Stimulated activated CD4-positive, alpha-beta T cell treated with anti-CD3 and anti-CD28 coated beads, Interleukin-12 subunit alpha, Interleukin-12 subunit beta, amount 100 ng/mL, for 24 hours (primary cell): ENCODE data around the gene TBCK.

ENCODE experiments used
- DNase-seq, 2 experiments: peaks; one replicate each; pipeline ENCODE4 v3.0.0-alpha.2; 2020; ENCODE audit warnings: low read depth in 2 of 2

The TBCK gene

DNA sequence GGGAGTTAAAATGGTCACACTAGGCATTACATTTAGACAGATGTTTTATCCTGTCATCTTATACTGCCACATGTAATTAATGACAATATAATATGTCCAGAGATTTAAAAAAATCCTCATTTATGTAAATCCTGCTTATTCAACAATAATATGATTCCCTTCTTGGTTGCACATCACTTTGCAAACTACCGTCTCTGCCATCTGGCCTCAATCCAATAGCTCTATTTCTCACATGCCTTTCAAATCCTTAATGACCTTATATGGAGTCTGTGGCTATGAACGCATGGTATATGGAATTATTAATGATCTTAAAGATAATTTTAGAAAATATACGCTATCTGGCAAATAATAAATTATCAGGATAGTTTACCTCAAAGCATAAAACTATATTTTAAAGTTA is 276.2 kb downstream of the TBCK start:
- no peak for DNase-seq

DNA sequence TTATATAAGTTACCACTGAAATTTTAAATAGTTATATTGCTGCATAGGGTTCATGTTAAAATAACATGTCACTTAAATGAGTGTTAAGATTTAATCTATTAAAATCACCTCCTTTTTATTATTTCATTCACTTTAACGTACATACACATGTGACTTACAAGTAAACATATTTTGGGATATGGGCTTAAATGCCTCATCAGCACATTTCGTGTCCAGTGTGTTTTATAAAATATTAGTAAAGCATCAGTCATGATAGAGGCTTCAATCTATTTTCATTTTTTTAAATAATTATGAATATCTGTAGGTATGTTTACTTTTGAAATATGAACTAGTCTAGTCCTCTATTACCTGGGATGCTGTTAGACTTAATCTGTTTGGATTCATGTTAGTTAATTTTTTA is 277.1 kb downstream of the TBCK start:
- no peak for DNase-seq

DNA sequence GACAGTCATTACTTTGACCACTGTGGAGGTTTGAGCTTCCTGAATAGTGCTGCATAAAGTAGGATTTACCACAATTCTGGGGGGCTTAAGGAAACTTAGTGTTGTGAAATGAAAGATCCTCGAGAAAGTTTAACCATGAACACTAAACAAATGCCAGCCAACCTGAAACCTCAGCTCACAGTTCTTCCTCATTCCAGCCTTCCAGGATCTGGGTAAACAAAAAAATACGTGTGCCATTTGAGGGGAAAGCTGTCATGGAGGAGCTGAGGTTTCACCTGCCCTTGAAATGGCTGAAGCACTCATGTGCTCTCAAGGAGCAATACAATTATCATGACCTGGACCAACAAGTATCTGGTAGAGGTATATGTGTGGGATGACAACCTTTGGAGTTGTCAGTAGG is 278.0 kb downstream of the TBCK start:
- no peak for DNase-seq

DNA sequence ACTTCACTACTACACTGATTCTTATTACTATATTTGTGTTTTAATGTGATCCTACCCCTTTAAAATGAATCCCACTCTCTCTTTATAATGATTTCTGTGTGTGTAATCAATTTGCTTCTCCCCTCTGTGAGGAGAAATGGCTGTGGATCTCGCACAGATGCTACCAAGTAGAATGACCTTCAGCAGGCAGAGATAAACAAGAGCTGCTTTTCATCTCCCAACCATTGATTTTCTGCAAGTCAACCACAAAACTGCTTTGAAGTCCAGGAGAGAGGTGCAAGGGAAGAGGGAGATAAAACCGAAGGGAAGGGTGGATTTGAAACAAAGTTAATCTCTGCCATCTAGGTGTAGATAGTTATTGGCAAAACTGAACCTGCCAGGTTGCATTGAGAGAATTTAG is 279.2 kb downstream of the TBCK start:
- DNase-seq = no peak

DNA sequence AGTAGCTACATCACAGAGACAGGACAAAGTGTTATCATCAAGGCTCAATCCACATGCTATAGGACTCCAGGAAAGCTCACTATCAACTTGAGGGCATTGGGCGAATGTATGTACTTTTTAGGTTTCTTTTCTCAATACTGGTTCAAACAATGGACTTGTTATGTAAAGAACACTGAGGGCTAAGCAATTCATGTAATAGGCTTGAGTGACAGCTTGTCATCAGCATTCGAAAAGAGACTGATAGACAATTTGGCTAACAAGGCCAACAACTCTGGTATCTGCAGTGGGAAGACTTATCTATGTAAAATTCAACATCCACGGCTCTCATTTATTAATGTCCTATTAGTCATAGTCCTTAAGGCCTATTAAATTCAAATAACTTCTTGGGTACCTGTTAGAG is 279.7 kb downstream of the TBCK start:
- DNase-seq = no peak

DNA sequence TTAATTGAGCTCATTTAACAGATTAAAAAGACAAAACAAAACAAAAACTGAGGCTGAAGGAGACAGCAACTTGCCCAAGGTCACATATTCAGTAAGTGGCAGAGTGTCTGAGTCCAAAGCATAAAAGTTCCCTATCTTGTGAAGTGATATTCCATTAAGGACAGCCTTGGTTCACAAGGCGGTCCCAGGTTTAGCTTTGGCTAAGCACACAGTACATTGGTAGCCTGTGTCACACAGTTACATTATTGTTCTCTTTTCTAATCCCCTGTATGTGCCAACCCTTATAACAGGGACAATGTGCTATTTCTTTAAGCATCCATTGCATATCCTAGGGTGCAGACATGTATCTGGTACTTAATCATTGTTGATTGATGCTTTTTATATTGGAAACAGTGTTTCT is 280.8 kb downstream of the TBCK start:
- DNase-seq = no peak

DNA sequence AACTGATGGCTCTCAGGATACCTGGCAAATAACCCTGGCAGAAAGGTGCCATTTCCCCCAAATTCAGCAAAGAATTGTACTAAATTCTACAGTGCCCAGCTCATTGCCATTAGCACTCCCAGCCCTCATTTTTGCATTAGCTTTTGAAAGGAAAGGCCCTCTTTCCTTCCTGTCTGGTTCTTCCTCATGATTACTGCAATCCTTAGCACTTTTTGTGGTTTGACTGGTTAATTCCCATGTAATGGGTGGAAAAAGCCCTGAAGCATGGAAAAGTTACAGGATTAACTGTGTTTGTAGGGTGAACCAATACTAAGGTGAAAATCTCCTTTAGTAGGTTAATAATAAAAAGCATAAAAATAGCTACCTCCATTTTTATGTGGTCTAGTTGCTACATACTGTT is 281.3 kb downstream of the TBCK start:
- DNase-seq = no peak

DNA sequence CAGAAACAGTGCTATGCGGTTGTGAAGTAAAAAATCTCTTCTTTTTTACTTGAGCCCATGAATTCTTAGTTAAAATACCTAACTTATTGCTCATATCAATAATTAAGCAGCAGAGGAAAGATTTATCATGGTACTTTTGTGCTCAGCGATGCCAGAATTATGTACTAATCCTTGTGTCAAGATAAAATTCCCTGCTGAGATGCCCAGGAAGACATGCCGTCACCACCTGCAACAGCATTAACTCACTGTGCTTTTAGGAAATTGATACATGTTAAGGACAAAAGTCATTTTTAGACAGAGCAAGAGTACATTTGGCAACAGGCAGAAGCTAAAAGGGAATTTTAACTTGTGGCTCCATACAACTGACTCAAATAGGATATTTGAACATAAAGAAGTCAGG is 281.8 kb downstream of the TBCK start:
- no peak for DNase-seq

DNA sequence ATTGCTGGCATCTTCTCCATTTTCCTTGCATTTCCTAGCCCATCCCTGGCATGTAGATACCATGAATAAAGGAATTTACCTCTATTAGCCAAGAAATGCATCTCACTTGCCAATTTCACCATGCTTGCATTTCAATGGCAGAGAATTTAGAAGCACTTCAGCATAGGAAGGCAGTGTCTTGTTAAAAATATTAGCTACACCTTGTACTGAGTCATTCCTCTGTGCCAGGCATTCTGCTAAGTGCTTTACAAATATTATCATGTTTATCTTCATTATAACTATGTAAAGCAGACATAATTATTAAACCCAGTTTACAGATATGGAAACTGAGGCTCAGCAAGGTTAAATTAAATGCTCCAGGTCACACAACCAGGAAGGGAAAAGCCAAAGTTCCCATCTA is 282.5 kb downstream of the TBCK start:
- DNase-seq = no peak

DNA sequence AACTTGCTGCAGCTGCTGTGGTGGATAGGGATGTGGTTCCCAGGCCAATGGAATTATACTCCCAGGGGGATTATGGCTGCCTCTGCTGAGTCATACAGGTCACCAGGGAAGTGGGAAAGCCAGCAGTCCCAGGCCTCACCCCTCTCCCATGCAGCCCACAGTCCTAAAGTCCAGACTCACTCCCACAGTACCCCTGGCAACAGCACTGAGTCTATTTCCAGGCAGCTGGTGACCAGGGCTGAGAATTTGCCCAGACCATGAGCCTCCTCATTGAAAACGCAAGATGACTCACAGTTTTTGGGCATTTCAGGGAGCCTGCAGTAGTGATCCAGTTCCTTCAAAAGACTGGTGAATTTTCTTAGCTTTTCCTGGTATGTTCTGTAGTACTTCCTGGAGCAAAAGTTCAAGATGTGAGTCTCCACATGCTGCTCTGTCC is 283.1 kb downstream of the TBCK start:
- no peak for DNase-seq

DNA sequence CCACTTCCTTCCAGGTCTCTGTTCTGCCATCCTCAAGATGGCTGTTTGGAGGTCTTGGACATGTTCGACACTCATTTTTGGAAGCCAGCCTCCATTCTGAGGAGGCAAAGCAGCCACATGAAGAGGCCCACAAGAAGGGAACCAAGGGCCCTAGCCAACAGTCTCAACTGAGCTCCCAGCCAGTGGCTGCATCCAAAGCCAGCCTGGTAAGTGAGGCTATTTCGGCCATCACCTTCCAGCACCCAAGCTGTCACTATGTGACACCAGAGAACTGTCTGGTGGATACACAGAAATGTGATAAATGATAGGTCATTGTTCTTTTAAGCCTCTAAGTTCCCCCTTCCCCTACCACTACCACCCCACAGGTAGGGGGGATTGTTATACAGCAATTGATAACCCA is 293.6 kb downstream of the TBCK start:
- DNase-seq = no peak

DNA sequence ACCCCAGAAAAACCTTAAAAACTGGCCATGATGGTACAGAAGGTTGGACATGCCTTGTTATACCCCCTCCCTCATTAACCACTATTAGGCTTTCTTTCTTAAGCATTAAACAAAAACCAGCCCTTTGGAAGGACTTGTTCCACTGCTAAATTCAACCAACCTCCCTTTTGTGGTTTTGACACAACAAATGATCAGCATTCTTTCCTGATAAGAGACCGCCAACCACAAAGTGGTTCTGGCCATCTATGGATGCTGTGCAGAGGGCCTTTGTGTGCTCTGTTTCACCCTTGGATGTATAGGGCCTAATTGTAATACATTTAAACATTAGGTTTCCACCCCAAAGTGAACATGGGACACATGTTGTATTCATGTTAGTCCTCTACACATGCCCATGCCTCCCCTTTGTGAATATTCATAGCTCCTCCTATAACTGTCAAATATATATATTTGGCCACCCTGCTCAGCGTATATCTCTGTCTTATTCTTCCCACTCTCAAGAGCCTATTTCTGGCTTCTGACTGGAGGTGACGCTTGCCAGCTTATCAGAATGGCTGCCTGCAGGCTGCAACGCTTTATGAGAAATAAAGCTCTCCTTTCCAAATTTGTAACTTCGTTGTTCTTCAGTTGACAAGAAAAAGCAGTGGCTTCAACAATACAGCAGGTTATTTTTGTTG is 294.1 kb downstream of the TBCK start:
- DNase-seq = no peak

DNA sequence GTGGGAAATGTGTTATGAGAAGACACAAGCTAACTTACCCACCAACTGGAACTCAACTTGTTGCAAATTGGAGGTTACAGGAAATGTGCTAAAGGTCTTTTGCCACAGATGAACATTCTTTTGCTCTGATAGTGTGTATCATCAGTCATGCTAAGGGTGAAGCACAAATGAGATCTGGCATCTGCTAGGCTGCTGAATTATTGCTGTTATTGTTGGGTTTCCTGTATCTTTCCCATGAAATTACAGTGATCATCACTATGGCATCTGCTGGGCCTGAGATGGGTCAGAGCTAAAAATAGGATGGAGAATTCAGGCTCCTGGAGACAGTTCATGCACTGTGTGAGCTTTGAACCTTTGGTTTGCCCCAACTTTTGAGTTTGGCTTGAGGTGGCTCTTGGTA is 296.2 kb downstream of the TBCK start:
- no peak for DNase-seq

DNA sequence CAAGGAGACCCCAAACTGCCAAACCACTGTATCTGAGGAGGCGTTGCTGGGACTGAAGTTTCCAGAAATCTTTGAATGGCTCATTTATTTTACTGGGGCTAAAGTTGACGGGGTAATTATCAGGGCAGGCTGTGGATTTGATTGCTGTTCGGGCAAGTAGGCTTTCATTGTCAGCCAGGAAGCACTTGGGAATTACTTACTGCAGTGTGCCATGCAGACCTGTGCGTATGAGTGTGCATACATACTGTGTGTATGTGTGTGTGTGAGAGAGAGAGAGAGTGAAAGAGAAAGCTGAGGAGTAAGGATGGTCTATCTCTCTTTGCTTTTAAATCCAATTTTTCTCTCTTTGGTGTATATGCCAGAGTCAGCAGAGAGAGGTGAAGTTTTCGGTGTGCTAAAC is 298.0 kb downstream of the TBCK start:
- DNase-seq = no peak

DNA sequence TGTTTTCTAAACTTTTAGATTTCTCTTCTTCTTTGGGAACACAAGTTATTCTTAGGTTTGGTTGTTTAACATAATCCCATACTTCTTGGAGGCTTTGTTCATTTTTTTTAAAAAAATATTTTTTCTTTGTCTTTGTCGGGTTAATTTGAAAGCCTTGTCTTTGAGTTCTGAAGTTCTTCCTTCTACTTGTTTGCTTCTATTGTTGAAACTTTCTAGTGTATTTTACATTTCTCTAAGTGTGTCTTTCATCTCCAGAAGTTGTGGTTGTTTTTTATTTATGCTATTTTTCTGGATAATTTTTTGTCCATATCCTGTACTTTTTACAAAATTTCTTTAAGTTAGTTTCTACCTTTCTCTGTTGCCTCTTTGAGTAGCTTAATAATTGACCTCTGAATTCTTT is 304.6 kb downstream of the TBCK start:
- DNase-seq = no peak

DNA sequence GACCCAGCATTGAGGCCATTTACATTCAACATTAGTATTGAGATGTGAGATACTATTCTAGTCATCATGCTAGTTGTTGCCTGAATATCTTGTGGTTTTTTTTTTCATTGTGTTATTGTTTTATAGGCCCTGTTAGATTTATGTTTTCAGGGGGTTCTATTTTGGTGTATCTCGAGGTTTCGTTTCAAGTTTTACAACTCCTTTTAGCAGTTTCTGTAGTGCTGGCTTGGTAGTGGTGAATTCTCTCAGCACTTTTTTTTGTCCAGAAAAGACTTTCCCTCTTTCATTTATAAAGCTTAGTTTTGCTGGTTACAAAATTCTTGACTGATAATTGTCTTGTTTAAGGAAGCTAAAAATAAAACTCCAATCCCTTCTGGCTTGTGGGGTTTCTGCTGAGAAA is 305.2 kb downstream of the TBCK start:
- DNase-seq = no peak

DNA sequence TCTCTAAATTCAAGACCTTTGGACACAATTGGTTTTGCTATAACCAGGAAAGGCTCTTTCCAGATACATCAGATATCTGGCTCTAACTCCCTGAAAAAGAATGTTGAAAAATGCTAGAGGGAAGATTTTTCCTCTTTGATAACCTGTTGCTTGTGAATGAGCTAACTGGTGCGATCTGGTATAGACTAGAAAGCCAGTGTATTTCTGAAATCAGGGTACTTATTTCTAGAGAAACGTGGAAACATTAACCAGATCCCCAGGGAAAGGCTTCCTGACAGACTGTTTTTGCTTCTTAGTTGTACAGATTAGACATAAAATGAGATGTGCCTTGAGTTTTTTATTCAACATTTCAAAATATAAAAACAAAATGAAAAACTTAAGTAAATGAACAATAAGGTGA is 313.0 kb downstream of the TBCK start:
- no peak for DNase-seq

DNA sequence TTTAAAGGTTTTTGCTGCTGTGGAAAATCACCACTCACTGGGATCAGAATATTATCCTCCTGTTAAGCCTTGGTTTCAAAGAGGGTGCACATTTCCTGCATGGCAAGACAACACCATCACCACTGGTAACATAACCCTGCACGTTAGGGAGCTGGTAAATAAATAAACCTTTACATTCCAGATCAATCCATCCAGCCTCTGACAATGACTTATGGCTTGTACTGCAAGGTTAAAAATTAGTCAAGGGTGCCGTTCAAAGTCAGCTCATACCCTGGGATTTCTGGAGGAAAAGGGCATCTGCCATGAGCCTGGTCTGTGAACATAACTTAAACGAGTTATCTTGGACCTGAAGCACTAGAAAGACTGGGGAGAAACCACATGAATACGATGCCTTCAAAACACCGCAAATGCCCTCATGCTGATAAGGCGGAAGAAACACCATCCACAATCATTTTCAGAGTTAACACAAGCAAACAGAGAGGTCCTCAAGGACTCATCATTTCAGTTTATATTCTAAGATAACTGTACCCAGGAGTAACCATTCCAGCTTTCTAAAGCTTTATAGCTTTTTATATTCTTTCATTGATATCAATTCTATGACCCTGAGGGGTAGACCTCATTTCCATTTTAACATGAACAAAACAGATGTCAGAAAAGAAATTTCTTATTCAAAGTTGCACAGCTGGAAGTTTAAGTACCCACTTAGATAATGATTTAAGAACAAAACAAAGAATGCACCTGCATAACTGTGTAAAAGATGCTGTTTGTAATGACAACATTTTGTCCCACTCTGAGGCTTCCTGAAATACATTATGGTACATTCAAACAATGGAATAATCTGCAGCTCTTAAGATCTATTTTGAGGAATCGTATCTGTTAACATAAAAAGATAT is 317.6 kb downstream of the TBCK start:
- DNase-seq = no peak

DNA sequence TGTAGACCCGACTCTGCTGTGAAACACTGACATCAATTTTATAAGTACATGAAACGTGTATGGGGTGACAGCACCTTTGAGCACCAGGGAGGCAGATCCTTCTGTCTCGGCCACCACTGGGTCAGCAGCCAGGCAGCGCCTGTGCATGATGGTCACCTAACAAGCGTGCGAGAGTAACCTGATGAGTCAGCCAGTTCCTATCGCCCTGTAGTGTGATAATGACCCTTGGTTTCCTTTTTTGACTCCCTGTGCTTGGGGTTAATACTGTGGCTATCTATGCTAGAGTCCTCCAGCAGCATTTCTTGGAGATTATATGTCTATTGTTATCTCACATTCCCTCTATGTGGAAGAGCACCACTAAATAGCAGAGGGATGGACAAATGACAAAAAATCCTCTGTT is 319.2 kb downstream of the TBCK start:
- no peak for DNase-seq

DNA sequence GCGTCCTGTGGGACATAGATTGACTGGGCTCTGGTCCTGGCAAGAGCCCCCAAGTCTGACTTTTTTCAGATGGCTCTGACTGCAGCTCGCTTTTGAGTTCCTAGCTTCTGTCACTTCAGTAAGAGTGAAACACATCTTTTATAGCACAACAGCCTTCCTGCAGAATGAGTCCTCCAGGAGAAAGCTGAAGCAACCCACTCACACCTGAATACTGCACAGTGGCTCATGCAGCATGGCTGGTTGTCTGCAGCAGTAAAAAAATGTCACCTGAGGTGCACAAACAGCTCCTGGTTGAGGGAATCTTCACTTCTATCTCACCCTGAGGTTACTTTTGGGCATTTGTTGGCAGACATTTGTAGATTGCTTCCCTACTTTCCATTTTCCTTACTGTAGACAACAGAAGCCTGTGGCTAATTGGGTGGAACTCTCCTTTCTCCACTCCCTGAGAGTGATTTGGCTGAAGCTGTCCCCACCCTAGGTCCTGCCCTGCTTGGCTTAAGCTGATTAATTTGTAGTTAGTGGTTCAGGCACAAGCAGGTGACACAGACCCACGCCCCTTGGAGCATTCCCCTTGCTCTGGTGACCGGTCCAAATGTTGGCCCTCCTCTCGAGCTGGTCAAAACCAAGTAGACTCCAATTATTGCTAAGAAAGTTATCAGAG is 321.0 kb downstream of the TBCK start:
- no peak for DNase-seq

DNA sequence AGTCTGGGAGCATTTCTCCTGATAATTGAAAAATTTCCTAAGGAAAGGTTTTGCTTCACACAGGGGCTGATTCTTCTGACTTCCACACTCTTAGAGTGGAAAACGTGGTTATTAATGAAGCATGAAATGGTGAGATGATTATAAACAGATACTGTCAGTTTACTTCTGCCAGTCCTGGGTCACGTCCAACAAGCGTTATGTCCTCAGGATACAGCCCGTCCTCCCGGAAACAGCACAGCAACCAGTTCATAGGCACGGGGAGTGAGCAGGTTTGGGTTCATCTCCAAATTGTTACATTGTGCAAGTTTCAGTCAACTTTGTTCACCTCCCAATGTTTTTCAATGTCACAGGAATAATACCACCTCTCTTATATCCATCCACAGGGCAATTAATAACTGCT is 321.9 kb downstream of the TBCK start:
- DNase-seq = no peak

DNA sequence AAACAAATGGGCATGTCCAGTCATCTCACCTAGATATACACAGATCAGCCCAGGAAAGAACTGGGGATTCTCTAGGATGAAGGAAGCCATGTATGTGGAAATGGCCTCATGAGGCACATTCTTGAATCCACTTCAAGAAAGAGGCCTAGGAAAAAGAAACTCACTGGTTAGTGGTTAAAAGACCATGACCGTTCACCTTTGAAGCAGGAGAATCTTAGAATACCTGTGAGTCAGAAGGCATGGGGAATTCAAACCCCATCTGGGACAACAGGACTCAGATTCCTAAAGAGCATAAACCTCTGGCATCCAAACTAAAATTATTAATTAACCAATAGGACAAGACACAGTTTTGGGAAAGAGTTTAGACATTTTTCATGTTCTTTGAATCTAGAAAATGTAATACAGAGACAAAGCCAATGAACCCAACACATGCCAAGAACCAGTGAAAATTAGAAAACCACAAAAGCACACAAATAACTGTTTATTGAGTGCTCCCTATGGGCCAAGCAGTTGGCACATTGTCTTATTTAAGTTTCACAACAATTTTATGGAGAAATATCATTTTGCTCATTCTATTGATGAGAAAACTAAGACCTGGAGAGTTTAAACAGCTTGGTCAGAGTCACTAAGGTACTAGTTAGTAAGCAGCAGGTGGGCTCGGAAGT is 323.2 kb downstream of the TBCK start:
- DNase-seq = no peak
